Fibroblast of upper back skin (primary cell): Measurements from ENCODE around the gene TRIM25.
"Not testable (repeated sequence)": the region's sequence is repeated elsewhere in the genome, so short reads cannot be mapped to it uniquely, and the experiment has no call there.

ENCODE experiments used
- DNase-seq: peaks from one replicate; pipeline ENCODE4 v3.0.0-alpha.2; 2013

Gene TRIM25, protein sequence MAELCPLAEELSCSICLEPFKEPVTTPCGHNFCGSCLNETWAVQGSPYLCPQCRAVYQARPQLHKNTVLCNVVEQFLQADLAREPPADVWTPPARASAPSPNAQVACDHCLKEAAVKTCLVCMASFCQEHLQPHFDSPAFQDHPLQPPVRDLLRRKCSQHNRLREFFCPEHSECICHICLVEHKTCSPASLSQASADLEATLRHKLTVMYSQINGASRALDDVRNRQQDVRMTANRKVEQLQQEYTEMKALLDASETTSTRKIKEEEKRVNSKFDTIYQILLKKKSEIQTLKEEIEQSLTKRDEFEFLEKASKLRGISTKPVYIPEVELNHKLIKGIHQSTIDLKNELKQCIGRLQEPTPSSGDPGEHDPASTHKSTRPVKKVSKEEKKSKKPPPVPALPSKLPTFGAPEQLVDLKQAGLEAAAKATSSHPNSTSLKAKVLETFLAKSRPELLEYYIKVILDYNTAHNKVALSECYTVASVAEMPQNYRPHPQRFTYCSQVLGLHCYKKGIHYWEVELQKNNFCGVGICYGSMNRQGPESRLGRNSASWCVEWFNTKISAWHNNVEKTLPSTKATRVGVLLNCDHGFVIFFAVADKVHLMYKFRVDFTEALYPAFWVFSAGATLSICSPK

DNA sequence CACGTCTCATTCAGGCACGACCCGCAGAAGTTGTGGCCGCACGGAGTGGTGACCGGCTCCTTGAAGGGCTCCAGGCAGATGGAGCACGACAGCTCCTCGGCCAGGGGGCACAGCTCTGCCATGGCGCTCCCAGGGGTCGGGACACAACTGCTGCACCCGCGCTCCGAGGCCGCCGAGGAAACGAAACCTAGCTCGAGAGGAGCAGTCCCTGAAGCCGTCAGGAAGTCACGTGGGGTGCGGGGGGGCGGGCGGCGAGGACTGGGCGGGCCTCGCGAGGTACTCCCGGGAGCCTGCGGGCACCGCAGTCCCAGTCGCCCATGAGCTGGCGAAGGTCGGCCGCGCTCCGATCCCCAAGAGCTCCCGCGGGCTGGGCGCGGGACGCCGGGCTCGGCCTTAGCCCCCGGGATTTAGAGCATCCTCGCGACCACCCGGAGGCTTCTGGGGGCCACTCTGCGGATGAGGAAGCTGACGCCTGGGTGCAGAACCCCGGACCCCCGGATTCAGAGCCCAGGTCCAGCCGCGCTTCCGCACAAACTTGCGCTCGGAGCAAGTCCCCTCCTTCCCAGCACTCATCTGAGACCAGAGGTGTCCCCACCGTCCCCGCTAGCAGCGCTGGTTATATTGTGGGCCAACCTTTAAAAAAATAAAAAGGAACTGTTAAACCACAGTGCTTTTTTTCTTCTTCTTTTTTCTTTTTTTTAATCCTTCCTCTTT is at the start of gene TRIM25:
TRIM25 (minus strand) TSS at position 183 of the 714 bp plus-strand sequence; CDS start at position 122, 61 bp downstream.
- peak; percentile 84 for DNase-seq

- peak; percentile 87 for DNase-seq
These were observed 47.0 kb upstream of the TRIM25 start, which contains the start of gene COIL for GRCh38 chr17:56960596-56961538. TSS of gene COIL (minus strand) at chr17:56961050. CDS start at chr17:56961019, 31 bp downstream.

- no peak for DNase-seq
These were observed 43.1 kb upstream of the TRIM25 start for GRCh38 chr17:56956992-56957391.

DNA sequence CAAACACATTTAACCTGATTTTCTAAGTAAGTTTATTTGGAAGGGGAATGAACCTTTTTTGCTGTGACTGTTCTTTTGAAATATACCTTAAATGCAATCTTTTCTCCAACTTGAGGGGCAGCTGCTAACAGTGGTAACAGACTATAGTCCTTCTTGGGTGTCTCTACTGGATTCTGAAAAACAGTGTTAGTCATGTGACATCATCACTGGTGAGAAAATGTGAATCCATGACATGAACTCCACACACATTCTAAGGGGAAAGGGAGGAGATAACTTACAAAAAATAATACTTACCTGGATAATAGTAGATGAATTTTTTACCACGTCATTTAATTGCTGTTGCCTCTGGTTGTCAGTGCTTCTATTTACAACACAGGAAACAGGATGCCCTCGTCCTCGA is 35.7 kb upstream of the TRIM25 start:
- DNase-seq, result no peak

DNA sequence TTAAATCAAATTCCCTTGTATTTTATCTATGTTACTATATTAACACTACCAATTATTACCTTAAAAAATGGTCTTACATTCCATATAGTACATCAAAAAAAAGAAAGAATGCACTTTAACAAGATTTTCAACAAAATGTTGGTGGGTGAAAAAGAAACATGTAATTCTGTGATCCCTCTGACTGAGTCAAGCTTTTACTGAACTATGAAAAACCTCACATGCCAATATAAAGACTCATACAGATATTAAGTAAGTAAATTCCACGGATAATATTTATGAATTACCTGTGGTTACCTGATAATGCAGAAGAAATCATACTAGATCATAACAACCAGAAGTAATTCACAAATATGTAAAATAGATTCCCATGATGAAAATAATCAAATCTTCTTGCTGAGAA is 34.6 kb upstream of the TRIM25 start:
- no peak for DNase-seq

- no peak for DNase-seq
These were observed 33.9 kb upstream of the TRIM25 start for GRCh38 chr17:56947741-56948140.

- no peak for DNase-seq
These were observed 32.2 kb upstream of the TRIM25 start for GRCh38 chr17:56945938-56946505.

- no peak for DNase-seq
These were observed 29.8 kb upstream of the TRIM25 start for GRCh38 chr17:56943505-56944125.

DNA sequence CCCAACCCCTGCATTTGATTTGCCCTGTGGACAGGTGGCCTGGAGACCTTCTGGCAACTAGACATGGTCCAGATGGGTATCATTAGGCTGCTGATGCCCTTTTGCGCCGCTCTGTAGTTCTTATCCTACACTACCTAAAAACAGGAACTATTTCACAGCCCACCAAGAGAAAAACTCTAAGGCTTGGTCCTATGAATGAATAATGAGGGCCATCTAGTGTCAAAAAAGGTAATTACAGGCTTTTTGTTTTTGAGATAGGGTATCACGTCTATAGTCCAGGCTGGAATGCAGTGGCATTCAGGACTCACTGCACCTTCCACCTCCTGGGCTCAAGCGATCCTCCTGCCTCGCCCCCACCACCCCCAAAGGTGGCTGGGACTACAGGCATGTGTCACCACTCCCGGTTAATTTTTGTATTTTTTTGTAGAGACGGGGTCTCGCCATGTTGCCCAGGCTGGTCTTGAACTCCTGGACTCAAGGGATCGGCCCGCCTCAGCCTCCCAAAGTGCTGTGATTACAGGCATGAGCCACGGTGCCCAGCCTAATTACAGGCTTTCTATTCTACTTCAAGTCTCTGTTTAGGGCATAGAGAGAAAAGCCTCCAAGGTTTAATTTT is 26.1 kb upstream of the TRIM25 start:
- peak; percentile 65 for DNase-seq

DNA sequence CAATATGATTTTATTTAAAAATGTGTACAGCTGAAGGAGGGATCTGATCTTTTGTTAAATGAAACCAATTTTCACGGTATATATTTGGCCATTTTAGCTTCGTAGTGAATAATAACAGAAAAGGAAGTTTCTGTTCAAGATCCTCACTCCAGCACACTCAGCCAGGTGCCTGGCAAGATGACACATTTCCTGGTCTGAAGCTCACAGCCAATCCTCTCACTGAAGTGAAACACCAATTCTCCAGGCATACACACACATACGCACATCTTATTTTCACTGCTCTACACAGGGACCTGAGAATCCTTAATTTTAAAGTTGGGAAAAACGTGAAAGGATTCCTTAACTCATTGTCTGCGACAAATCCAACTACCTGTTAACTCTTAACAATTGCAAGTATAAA is 24.4 kb upstream of the TRIM25 start:
- DNase-seq, result not testable (repeated sequence)

DNA sequence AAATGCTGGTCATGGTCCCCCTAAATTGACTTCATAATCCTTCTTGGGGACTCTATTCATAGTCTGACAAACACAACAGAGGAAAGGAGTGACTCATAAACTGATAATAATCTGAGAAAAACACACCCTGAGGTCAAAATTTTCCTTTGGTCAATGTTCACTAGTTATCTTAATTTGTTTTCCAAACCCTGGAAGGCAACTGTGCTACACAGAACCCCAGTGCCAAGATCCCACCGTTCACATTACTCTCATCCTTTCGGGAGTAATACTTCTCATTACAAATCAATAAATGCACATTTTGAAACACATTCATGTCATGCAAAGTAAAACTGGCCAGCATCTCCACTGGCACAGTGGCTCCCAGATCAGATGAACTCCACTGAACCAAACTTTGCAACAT is 23.8 kb upstream of the TRIM25 start:
- no peak for DNase-seq

DNA sequence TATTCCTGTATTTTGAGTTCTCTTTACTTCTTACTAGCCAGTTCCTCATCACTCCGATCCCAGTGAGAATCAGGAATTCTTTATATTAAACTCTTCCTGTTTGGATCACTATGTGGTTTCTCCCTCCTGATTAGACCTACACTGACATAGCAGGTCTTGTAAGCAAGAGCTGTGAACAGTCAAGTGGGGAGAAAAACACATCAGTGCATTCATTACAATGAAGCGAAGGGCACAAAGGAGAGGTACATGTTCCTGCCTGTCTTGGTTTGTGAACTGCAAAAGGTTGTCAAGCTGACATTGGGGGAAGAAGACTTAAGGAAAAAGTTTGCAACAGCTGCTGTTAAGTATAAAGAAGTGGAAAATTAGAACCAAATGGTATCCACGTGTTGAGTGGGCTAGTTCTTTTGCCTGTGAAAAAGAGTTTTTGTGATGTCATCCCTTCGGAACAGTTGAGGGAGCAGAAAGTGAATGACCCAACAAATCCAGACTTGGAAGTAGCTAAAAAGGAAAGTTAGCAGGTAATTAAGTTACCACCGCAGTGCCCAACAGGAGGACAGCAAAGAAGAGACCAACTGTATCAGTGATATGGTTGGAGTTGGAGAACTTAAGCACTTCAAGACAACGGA is 23.0 kb upstream of the TRIM25 start:
- no peak for DNase-seq

DNA sequence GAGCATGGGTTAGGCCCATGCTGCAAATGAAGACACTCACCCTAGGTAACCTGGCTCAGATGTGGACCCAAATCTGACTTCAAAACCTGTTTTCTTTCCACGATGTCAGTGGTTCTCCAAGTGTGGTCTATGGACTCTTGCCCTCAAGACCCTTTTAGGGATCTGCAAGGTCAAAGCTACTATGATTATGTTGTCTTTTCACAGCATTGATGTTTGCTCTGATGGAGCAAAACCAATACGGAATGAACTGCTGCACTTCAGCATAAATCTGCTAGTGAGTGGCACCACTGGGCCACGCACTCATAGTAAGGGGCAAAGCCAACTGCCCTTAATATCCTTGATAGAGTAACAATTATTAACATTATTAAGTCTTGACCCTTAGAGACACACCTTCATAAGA is 21.6 kb upstream of the TRIM25 start:
- DNase-seq, result no peak

GRCh38 chr17:56934280-56934679 is 20.4 kb upstream of the TRIM25 start:
- DNase-seq, result no peak

- DNase-seq, result no peak
These were observed 20.0 kb upstream of the TRIM25 start for GRCh38 chr17:56933868-56934267.

DNA sequence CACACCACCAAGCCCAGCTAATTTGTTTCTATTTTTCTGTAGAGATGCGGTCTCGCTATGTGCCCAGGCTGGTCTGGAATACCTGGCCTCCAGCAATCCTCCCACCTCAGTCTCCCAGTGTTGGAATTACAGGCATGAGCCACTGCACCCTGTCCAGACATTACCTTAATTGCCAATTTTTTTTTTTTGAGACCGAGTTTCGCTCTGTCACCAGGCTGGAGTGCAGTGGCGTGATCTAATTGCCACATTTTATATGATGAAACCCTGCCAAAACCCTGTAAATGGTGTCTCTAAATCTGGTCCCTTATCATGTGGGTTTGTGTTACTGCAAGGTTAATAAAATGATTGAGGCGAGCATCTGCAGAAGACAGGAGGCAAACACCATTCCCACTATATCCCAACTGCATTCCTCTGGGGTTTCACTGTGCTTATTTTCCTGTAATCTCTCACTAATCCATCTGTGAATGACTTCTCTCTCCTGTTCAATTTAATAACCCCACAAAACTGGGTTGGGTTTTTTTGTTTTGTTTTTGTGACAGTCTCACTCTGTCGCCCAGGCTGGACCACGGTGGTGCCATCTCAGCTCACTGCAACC is 19.4 kb upstream of the TRIM25 start:
- DNase-seq, result no peak

DNA sequence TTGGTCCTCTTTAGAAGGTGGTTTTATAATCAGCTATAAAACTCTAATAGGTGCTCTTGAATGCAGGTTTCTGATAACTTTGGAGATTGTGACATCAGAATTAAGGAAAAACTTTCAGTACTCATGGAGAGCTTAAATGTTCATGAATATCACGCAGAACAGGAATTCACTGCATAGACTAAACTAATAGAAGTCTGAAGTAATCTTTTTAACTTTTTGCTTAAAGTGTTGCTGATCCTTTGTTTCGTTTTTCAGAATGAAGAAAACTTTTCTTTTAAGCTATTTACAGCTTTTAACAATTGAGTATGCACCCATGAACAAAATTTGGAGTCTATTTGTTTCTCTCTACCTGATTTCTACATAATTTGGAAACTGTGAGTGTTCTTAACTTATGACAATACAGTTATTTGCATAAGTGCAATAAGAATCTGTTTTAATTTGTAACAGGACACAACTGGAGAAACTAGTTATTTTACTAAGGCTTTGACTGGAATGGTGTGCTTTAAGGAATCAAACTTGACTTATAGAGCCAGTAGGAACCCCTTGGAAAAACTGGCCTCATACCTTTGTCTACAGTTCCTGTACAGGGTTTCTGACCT is 17.0 kb upstream of the TRIM25 start:
- DNase-seq, result no peak

DNA sequence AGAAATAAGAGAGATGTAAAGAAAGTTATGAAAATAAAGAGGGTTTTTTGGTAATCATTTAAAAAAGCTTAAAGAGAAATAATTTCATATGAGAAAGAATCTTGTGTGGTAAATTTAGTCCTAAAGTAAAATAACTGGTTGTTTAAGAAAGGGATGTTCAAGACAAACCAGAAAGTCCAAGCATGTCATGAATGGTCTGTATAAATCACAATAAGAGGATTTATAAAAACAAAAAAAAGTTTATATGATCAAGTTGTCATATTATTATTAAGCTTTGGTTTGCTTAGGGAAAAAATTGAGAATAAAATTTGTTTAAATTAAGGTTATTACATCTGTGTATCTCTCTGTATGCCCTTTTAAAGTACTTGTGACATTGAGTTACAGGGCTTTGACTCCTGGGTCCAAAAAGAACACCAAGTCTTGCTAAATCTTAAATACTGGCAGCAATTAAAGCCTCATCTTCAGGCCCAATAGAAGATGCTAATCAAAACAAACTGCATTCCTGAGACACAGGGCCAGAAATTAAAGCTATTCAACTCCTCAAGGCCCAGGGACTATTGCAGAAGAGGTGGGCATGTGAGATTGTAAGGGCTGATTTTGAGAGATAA is 15.6 kb upstream of the TRIM25 start:
- DNase-seq, result no peak

GRCh38 chr17:56928586-56928985 is 14.7 kb upstream of the TRIM25 start:
- DNase-seq, result no peak
